HEK293 (cell line): ENCODE measurements around the gene EPM2A.

Experiments
- ZNF23 ChIP-seq: fragments of 450-650 bp; formaldehyde crosslinking; IDR thresholded peaks from 2 replicates; pipeline ENCODE4 v1.5.1; 2016; ENCODE audit warnings: missing biosample characterization, missing genetic modification characterization, borderline replicate concordance
- ZNF571 ChIP-seq: fragments of 450-650 bp; formaldehyde crosslinking; IDR thresholded peaks from 2 replicates; pipeline ENCODE4 v1.5.0; 2017; ENCODE audit warnings: missing biosample characterization, missing genetic modification characterization
- ZSCAN16 ChIP-seq: fragments of 450-650 bp; formaldehyde crosslinking; IDR thresholded peaks from 2 replicates; pipeline ENCODE4 v1.5.1; 2016; ENCODE audit warnings: missing biosample characterization, missing genetic modification characterization
- TF ChIP-seq, protein P1 (sequence below): fragments of 450-650 bp; formaldehyde crosslinking; IDR thresholded peaks from 2 replicates; pipeline ENCODE4 v1.5.1; 2016; ENCODE audit warnings: missing biosample characterization, missing genetic modification characterization
- TF ChIP-seq, protein P2 (sequence below): fragments of 450-650 bp; formaldehyde crosslinking; conservative IDR thresholded peaks from 2 replicates; pipeline ENCODE4 v1.5.1; 2016; ENCODE audit warnings: low read depth, missing biosample characterization, missing genetic modification characterization

DNA sequence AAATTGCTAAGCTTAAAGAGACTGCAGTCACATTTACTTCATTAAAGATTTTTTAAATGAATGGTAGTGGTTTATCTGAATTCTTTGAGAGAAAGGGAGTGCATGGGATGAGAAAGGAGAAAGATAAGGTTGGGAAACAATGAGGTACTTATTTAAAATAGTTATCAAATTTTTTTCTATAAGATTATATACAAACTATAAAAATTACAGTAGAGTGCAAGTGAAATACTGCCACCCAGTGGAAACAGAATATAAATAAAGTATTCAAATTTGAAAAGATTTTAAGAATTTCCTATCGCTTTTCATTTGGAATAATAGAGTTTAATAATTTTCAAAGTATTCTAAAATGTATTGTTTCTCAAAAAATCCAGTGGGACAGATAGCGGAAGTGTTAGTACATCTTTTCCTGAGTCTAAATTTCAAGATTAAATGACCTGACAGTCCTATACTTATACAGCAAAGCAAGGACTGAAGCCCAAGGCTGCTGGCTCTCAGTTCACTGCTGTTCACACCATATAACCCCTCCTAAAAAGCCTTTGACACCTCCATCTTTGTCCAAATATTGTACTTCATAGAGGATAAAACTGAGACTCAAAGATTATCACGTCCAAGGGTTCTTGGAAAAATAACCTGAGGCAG, 31.1 kb downstream of the EPM2A start:
- TF ChIP-seq, protein P1, sequence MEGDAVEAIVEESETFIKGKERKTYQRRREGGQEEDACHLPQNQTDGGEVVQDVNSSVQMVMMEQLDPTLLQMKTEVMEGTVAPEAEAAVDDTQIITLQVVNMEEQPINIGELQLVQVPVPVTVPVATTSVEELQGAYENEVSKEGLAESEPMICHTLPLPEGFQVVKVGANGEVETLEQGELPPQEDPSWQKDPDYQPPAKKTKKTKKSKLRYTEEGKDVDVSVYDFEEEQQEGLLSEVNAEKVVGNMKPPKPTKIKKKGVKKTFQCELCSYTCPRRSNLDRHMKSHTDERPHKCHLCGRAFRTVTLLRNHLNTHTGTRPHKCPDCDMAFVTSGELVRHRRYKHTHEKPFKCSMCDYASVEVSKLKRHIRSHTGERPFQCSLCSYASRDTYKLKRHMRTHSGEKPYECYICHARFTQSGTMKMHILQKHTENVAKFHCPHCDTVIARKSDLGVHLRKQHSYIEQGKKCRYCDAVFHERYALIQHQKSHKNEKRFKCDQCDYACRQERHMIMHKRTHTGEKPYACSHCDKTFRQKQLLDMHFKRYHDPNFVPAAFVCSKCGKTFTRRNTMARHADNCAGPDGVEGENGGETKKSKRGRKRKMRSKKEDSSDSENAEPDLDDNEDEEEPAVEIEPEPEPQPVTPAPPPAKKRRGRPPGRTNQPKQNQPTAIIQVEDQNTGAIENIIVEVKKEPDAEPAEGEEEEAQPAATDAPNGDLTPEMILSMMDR (tag by site-specific recombination), result no peak
- TF ChIP-seq, protein P2, sequence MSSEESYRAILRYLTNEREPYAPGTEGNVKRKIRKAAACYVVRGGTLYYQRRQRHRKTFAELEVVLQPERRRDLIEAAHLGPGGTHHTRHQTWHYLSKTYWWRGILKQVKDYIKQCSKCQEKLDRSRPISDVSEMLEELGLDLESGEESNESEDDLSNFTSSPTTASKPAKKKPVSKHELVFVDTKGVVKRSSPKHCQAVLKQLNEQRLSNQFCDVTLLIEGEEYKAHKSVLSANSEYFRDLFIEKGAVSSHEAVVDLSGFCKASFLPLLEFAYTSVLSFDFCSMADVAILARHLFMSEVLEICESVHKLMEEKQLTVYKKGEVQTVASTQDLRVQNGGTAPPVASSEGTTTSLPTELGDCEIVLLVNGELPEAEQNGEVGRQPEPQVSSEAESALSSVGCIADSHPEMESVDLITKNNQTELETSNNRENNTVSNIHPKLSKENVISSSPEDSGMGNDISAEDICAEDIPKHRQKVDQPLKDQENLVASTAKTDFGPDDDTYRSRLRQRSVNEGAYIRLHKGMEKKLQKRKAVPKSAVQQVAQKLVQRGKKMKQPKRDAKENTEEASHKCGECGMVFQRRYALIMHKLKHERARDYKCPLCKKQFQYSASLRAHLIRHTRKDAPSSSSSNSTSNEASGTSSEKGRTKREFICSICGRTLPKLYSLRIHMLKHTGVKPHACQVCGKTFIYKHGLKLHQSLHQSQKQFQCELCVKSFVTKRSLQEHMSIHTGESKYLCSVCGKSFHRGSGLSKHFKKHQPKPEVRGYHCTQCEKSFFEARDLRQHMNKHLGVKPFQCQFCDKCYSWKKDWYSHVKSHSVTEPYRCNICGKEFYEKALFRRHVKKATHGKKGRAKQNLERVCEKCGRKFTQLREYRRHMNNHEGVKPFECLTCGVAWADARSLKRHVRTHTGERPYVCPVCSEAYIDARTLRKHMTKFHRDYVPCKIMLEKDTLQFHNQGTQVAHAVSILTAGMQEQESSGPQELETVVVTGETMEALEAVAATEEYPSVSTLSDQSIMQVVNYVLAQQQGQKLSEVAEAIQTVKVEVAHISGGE (tag by site-specific recombination), result no peak
- no peak for TF ChIP-seq ZSCAN16 (tag by site-specific recombination)
- no peak for TF ChIP-seq ZNF571 (tag by site-specific recombination)
- TF ChIP-seq ZNF23 (tag by site-specific recombination), result no peak
